Lung (tissue), 12 donors: Measurements from ENCODE around the gene ARL3. TPM values are rescaled to one million over a fixed set of nuclear protein-coding genes. Genes with fewer than 3 reads are reported as not detected.
A peak's percentile ranks its signal among the peaks of the same experiment; 100 is the strongest.

ENCODE experiments used
- ATAC-seq: fragments of 200-7000 bp; cut with Tn5 transposase; one replicate; pipeline ENCODE4 v1.9.1; 2020; ENCODE audit warnings: moderate number of reproducible peaks; ENCODE audit not compliant: insufficient read depth, low FRiP score
- DNase-seq, 3 donors: peaks; one replicate each; pipeline ENCODE4 v3.0.0-alpha.2; 2013 to 2017
- H3K27ac ChIP-seq, 2 donors: one replicate each; pipeline ENCODE4 v1.5.1; 2013; ENCODE audit warnings: mild to moderate bottlenecking in 2 of 2, moderate library complexity in 2 of 2, control low read depth in 1 of 2, inconsistent platforms in 1 of 2, low read depth in 1 of 2, low read length in 1 of 2
- H3K27me3 ChIP-seq, 3 donors: one replicate each; pipeline ENCODE4 v1.5.1; 2013; ENCODE audit warnings: low read length in 2 of 3; ENCODE audit not compliant: control insufficient read depth in 3 of 3, insufficient read depth in 3 of 3
- H3K36me3 ChIP-seq, 4 donors: one replicate each; pipeline ENCODE4 v1.5.1; 2013; ENCODE audit warnings: low read length in 4 of 4, mild to moderate bottlenecking in 1 of 4, moderate library complexity in 1 of 4; ENCODE audit not compliant: control insufficient read depth in 4 of 4, insufficient read depth in 4 of 4
- H3K4me1 ChIP-seq, 5 donors: one replicate each; pipeline ENCODE4 v1.5.1; 2013; ENCODE audit warnings: low read length in 5 of 5, mild to moderate bottlenecking in 2 of 5, moderate library complexity in 1 of 5; ENCODE audit not compliant: control insufficient read depth in 5 of 5, insufficient read depth in 5 of 5
- H3K4me3 ChIP-seq: one replicate; pipeline ENCODE4 v1.5.1; 2013; ENCODE audit warnings: mild to moderate bottlenecking, control low read depth, moderate library complexity
- H3K9ac ChIP-seq, 2 donors: one replicate each; pipeline ENCODE4 v1.5.1; 2013; ENCODE audit warnings: low read length in 2 of 2, control low read depth in 1 of 2; ENCODE audit not compliant: insufficient read depth in 1 of 2
- H3K9me3 ChIP-seq, 4 donors: one replicate each; pipeline ENCODE4 v1.5.1; 2013; ENCODE audit warnings: low read length in 3 of 4, mild to moderate bottlenecking in 1 of 4, moderate library complexity in 1 of 4; ENCODE audit not compliant: control insufficient read depth in 4 of 4, insufficient read depth in 3 of 4
- WGBS, 2 donors: extraction: QIAGEN DNeasy Blood & Tissue Kit; methylation state at CpG; one replicate each; pipeline ENCODE4 v1.1.7; 2013; 5-methylcytosine and 5-hydroxymethylcytosine counted together
- polyA plus RNA-seq, 2 donors: library from polyadenylated mRNA; stranded (reverse); fragments of 200-250 nt; gene quantifications; one replicate each; pipeline ENCODE4 v1.2.1, GENCODE V29; 2013
- total RNA-seq, 2 donors: library from RNA; depleted of rRNA in 1 of 2; stranded (reverse); fragments of >200 nt in 1 of 2; gene quantifications; one replicate each; pipeline ENCODE4 v1.2.1, GENCODE V29; 2014 to 2021
- TF ChIP-seq, protein P1 (sequence below): IDR thresholded peaks from 2 replicates; pipeline ENCODE4 v1.5.1; 2012; ENCODE audit warnings: mild to moderate bottlenecking; ENCODE audit errors: control extremely low read depth, extremely low read depth
- donor health status: control.
- donor health status: control.
- donor health status: Bipolar disorder and iron deficiency.
- donor health status: healthy.
- donor health status: DM: yes; HTN: yes; CAD: no.

Gene ARL3
- total and polyA plus RNA-seq, 4 donors, result 6.7 to 12.2 (median 9.7) TPM

DNA sequence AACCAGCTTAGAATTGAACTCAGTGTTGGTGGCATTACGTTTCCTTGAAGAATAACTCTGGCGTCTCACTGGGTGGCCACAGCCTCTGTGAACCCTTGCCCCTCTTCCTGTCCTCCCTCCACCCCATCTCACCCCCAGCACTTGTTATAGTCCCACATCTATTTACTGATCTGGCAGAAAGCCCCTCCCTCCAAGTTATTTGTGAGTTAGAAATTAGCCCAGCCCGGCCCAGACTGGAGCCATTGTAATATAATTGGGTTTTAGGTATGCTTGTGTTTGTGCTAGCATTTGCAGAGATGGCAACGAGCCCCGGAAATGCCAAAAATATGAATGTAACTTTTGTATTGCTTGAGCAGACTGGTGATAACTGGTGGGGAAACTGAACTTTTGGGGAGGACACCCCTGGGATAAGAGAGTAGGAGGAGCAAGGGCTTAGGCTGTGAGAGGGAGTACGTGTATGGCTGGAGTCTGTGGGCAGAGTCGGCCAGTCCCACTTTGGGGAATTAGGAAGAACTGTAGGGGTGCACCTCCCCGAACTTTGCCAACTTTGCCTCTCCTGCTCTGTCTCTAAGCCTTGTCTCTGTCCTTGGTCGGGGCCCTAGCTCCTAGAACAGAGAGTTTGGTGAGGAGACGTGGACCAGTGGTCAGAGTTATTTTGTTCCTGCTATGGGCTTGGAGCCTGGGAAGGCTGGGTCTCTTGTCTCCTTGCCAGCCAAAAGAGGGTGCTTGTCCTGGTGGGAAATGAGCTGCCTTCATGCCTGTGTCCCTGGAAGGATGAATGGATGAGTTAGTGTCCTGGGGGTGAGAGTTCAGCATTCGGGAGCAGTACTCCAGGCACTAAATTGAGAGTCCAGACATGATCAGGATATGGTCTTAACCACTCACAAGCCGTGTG is 89.2 kb downstream of the ARL3 start:
- Histone ChIP-seq H3K36me3 (peaks cover 0 to 3% (median under 1%) of the 10 kb centered on the region in 4 donors), H3K4me3 (no peak overlapping the region), H3K4me1 (peaks cover 3 to 86% (median 61%) of the 10 kb centered on the region in 5 donors), H3K27ac (peak overlapping the region in 1 of 2 donors; percentile 59), H3K9ac (peak overlapping the region in 1 of 2 donors; percentile 44), H3K9me3 (no peaks in the 10 kb centered on the region), H3K27me3 (no peaks in the 10 kb centered on the region)
- ATAC-seq, result no peak
- 80% methylated on average over 12 of the region's 12 CpGs for WGBS, 2 donors
- DNase-seq, result no peak
- TF ChIP-seq, protein P1, sequence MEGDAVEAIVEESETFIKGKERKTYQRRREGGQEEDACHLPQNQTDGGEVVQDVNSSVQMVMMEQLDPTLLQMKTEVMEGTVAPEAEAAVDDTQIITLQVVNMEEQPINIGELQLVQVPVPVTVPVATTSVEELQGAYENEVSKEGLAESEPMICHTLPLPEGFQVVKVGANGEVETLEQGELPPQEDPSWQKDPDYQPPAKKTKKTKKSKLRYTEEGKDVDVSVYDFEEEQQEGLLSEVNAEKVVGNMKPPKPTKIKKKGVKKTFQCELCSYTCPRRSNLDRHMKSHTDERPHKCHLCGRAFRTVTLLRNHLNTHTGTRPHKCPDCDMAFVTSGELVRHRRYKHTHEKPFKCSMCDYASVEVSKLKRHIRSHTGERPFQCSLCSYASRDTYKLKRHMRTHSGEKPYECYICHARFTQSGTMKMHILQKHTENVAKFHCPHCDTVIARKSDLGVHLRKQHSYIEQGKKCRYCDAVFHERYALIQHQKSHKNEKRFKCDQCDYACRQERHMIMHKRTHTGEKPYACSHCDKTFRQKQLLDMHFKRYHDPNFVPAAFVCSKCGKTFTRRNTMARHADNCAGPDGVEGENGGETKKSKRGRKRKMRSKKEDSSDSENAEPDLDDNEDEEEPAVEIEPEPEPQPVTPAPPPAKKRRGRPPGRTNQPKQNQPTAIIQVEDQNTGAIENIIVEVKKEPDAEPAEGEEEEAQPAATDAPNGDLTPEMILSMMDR, result no peak

DNA sequence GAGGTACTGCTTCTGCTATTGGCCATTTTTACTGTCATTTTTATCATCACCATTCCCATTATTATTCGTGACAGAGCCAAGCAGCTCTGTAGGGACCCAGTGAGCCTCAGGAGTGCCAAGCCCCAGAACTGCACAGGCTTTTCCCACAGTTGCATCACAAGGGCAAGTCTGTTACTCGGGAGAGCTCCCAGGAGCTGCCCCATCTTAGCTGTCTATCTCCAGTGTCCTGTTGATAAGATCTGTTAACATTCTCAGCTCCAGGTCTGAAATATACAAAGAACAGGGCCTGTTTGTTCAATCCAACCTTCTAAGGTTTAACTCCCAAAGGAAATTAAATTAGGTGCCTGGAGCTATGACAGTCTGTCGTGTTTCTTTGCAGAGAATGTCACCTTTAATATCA is 90.1 kb downstream of the ARL3 start:
- Histone ChIP-seq H3K36me3 (peaks cover 0 to 3% (median 0%) of the 10 kb centered on the region in 4 donors), H3K27me3 (no peaks in the 10 kb centered on the region), H3K4me3 (no peak overlapping the region), H3K9me3 (no peaks in the 10 kb centered on the region), H3K27ac (peak overlapping the region in 1 of 2 donors; percentile 8), H3K9ac (no peak overlapping the region), H3K4me1 (peaks cover 7 to 86% (median 60%) of the 10 kb centered on the region in 5 donors)
- TF ChIP-seq, protein P1, result no peak
- DNase-seq, result no peak
- 83 to 87% methylated on average over 3 of the region's 3 CpGs for WGBS, 2 donors
- ATAC-seq, result no peak

Other genes starting within 250 kb of the ARL3 start
- 10 to 100 TPM; 88.9 to 96.0 TPM for gene ACTR1A, start 211.7 kb downstream of the ARL3 start, total RNA-seq
- gene ACTR1A, start 211.7 kb downstream of the ARL3 start, polyA plus RNA-seq, result 10 to 100 TPM; 72.0 to 79.7 TPM
- 10 to 100 TPM; 14.0 to 14.8 TPM for gene SUFU, start 210.4 kb downstream of the ARL3 start, total RNA-seq
- gene SUFU, start 210.4 kb downstream of the ARL3 start, polyA plus RNA-seq, result 1 to 10 TPM; 3.5 to 5.6 TPM
- 100 to 1,000 TPM; 136 to 173 TPM for gene TRIM8, start 69.9 kb downstream of the ARL3 start, total RNA-seq
- 100 to 1,000 TPM in 1 of 2 donors, 10 to 100 TPM in 1; 81.5 to 104 TPM for gene TRIM8, start 69.9 kb downstream of the ARL3 start, polyA plus RNA-seq
- 10 to 100 TPM; 11.3 to 27.0 TPM for gene SFXN2, start 239 bp upstream of the ARL3 start, total RNA-seq
- gene SFXN2, start 239 bp upstream of the ARL3 start, polyA plus RNA-seq, result 10 to 100 TPM; 10.8 to 16.8 TPM
- 10 to 100 TPM; 42.7 to 47.6 TPM for gene WBP1L, start 29.6 kb upstream of the ARL3 start, total RNA-seq
- gene WBP1L, start 29.6 kb upstream of the ARL3 start, polyA plus RNA-seq, result 10 to 100 TPM; 19.1 to 52.3 TPM
- 1 to 10 TPM; 2.1 to 3.7 TPM for gene CYP17A1, start 123.0 kb upstream of the ARL3 start, total RNA-seq
- gene CYP17A1, start 123.0 kb upstream of the ARL3 start, polyA plus RNA-seq, result 1 to 10 TPM in 1 of 2 donors, under 1 TPM in 1; 0.39 to 1.2 TPM
- 10 to 100 TPM; 17.6 to 37.1 TPM for gene BORCS7, start 139.9 kb upstream of the ARL3 start, total RNA-seq
- gene BORCS7, start 139.9 kb upstream of the ARL3 start, polyA plus RNA-seq, result 10 to 100 TPM; 20.0 to 31.2 TPM
- gene AS3MT, start 155.1 kb upstream of the ARL3 start, total RNA-seq, result 1 to 10 TPM in 1 of 2 donors, under 1 TPM in 1; 0.86 to 5.8 TPM
- gene AS3MT, start 155.1 kb upstream of the ARL3 start, polyA plus RNA-seq, result 1 to 10 TPM; 1.9 to 3.8 TPM
- gene CNNM2, start 203.9 kb upstream of the ARL3 start, total RNA-seq, result 10 to 100 TPM; 10.1 to 18.3 TPM
- gene CNNM2, start 203.9 kb upstream of the ARL3 start, polyA plus RNA-seq, result 1 to 10 TPM; 3.0 to 5.4 TPM